Testis (tissue), 3 donors: ENCODE data around the gene SPEF2. TPM values are rescaled to one million over a fixed set of nuclear protein-coding genes. Genes with fewer than 3 reads are reported as not detected.

Source experiments
- DNase-seq: peaks from one replicate; pipeline ENCODE4 v3.0.0-alpha.2; 2019
- H3K27ac ChIP-seq, 2 donors: fragments of 200-600 bp; sonication (generic); one replicate each; pipeline ENCODE4 v1.5.1; 2019
- H3K27me3 ChIP-seq: fragments of 200-600 bp; sonication (generic); one replicate; pipeline ENCODE4 v1.5.1; 2019
- H3K36me3 ChIP-seq: fragments of 200-600 bp; sonication (generic); one replicate; pipeline ENCODE4 v1.5.1; 2017; ENCODE audit warnings: low read depth; ENCODE audit errors: missing control alignments
- H3K4me1 ChIP-seq: fragments of 200-600 bp; sonication (generic); one replicate; pipeline ENCODE4 v1.5.1; 2019
- H3K4me3 ChIP-seq, 2 donors: fragments of 200-600 bp; sonication (generic); one replicate each; pipeline ENCODE4 v1.5.1; 2017 to 2019
- H3K9me3 ChIP-seq: fragments of 200-600 bp; sonication (generic); one replicate; pipeline ENCODE4 v1.5.1; 2017
- CTCF ChIP-seq, 3 experiments: fragments of 450-650 bp in 2 of 3; fragments of 200-600 bp in 1 of 3; sonication (generic) in 1 of 3; IDR thresholded peaks; one replicate each; pipeline ENCODE4 v1.5.1; 2016 to 2019; ENCODE audit warnings: antibody characterized with exemption in 3 of 3, mild to moderate bottlenecking in 2 of 3, moderate library complexity in 1 of 3
- POLR2A ChIP-seq: fragments of 450-650 bp; IDR thresholded peaks from one replicate; pipeline ENCODE4 v1.6.1; 2017; ENCODE audit warnings: antibody characterized with exemption, mild to moderate bottlenecking, moderate library complexity
- WGBS, 2 donors: methylation state at CpG; one replicate each; pipeline ENCODE4 v1.1.5; 2018; 5-methylcytosine and 5-hydroxymethylcytosine counted together
- intact Hi-C: fragments of 100-400 bp; cut with DNase I; formaldehyde crosslinking; loops from one replicate; pipeline ENCODE4 v1.15.1; 2023; ENCODE audit warnings: low total_unique reads
- polyA plus RNA-seq: library from polyadenylated mRNA; stranded (reverse); fragments of 350-450 nt; fragmentation: Illumina TruSeq; extraction: RNeasy Lipid Tissue Mini Kit (QIAGEN cat#74804); gene quantifications from one replicate; pipeline ENCODE4 v1.2.3, GENCODE V29; 2014; ENCODE audit warnings: low read depth, low replicate concordance; ENCODE audit not compliant: insufficient read depth
- total RNA-seq, 2 donors: library from RNA; depleted of rRNA; stranded (reverse); fragments of >200 nt; gene quantifications; one replicate each; pipeline ENCODE4 v1.2.3, GENCODE V29; 2016

SPEF2 gene
- total and polyA plus RNA-seq, 3 donors from 2014 or later, result 15.9 to 22.7 (median 17.8) TPM

- WGBS, 2 donors, result 88 to 100% methylated on average over 1 of the region's 1 CpG
- intact Hi-C loops, result no loop called here
Measured at GRCh38 chr5:35707659-35708058, 90.0 kb downstream of the SPEF2 start.

GRCh38 chr5:35709688-35710087 is 92.0 kb downstream of the SPEF2 start:
- WGBS, 2 donors, result 93 to 99% methylated on average over 2 of the region's 2 CpGs
- H3K4me3 ChIP-seq, result no peak overlapping the region
- intact Hi-C loops, result no loop called here
- H3K36me3 ChIP-seq, result no peaks in the 10 kb centered on the region
- H3K27me3 ChIP-seq, result no peaks in the 10 kb centered on the region
- H3K27ac ChIP-seq, result no peak overlapping the region
- no peaks in the 10 kb centered on the region for H3K9me3 ChIP-seq
- TF ChIP-seq CTCF (IDR thresholded peaks at IDR 0.05), result no peak
- no peak for TF ChIP-seq POLR2A
- no peak for DNase-seq
- H3K4me1 ChIP-seq, result no peaks in the 10 kb centered on the region

More at GRCh38 chr5:35707659-35708058, 90.0 kb downstream of the SPEF2 start:
- no peak for TF ChIP-seq CTCF (IDR thresholded peaks at IDR 0.05)
- no peak for TF ChIP-seq POLR2A
- Histone ChIP-seq H3K4me1 (no peaks in the 10 kb centered on the region), H3K36me3 (no peaks in the 10 kb centered on the region), H3K4me3 (no peak overlapping the region), H3K9me3 (no peaks in the 10 kb centered on the region), H3K27me3 (no peaks in the 10 kb centered on the region), H3K27ac (no peak overlapping the region)
- no peak for DNase-seq

- no peaks in the 10 kb centered on the region for H3K27me3 ChIP-seq
- H3K4me3 ChIP-seq, result no peak overlapping the region
- DNase-seq, result no peak
- H3K4me1 ChIP-seq, result no peaks in the 10 kb centered on the region
- H3K9me3 ChIP-seq, result no peaks in the 10 kb centered on the region
- WGBS, 2 donors, result 67 to 71% methylated on average over 5 of the region's 5 CpGs
- no peak for TF ChIP-seq CTCF (IDR thresholded peaks at IDR 0.05)
- no peak for TF ChIP-seq POLR2A
- H3K36me3 ChIP-seq, result no peaks in the 10 kb centered on the region
- no peak overlapping the region for H3K27ac ChIP-seq
- intact Hi-C loops, result no loop called here
Measured at GRCh38 chr5:35717718-35718117, 100.1 kb downstream of the SPEF2 start.

- Histone ChIP-seq H3K36me3 (no peaks in the 10 kb centered on the region), H3K27ac (no peak overlapping the region), H3K4me1 (no peaks in the 10 kb centered on the region), H3K9me3 (no peaks in the 10 kb centered on the region), H3K4me3 (no peak overlapping the region), H3K27me3 (no peaks in the 10 kb centered on the region)
- intact Hi-C loops, result no loop called here
- DNase-seq, result no peak
- WGBS, 2 donors, result 87 to 92% methylated on average over 3 of the region's 3 CpGs
- TF ChIP-seq POLR2A (no peak), CTCF (IDR thresholded peaks at IDR 0.05) (no peak)
Measured at GRCh38 chr5:35735718-35736117, 118.1 kb downstream of the SPEF2 start.

GRCh38 chr5:35736280-35736679 is 118.6 kb downstream of the SPEF2 start:
- intact Hi-C loops, result no loop called here
- no peak overlapping the region for H3K4me3 ChIP-seq
- H3K36me3 ChIP-seq, result no peaks in the 10 kb centered on the region
- no peaks in the 10 kb centered on the region for H3K4me1 ChIP-seq
- TF ChIP-seq POLR2A (no peak), CTCF (IDR thresholded peaks at IDR 0.05) (no peak)
- no peaks in the 10 kb centered on the region for H3K27me3 ChIP-seq
- no peak overlapping the region for H3K27ac ChIP-seq
- no peak for DNase-seq
- no peaks in the 10 kb centered on the region for H3K9me3 ChIP-seq
